ENCODE results near the gene GADL1.
A peak's percentile ranks its signal among the peaks of the same experiment; 100 is the strongest.

Gene GADL1

GRCh38 chr3:30894521-30895251, at the start of gene GADL1:
Gene GADL1 (minus strand): TSS chr3:30894661. CDS start chr3:30894614, 47 bp downstream.
- no peak for DNase-seq (ENCODE audit: low spot score)

GRCh38 chr3:30944124-30944523, 49.7 kb upstream of the GADL1 start:
- DNase-seq (ENCODE audit: low spot score): no peak

DNA sequence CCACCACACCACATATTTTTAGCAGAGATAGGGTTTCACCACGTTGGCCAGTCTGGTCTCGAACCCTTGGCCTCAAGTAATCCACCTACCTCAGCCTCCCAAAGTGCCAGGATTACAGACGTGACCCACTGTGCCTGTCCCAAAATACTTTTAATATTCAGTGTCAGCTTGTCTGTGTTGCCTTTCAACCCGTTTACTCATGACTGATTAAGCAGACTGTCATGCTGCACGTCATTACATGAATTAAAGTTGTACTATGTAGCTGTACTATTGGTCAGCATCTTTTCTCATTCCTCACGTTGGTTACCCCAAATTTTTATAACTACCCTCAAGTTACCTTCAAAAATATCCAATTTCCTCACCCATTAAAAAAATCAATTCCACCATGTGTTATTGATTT, 48.7 kb upstream of the GADL1 start:
- DNase-seq (ENCODE audit: low spot score): no peak

- no peak for DNase-seq (ENCODE audit: low spot score)
Measured at GRCh38 chr3:30941342-30941741, 46.9 kb upstream of the GADL1 start.

DNA sequence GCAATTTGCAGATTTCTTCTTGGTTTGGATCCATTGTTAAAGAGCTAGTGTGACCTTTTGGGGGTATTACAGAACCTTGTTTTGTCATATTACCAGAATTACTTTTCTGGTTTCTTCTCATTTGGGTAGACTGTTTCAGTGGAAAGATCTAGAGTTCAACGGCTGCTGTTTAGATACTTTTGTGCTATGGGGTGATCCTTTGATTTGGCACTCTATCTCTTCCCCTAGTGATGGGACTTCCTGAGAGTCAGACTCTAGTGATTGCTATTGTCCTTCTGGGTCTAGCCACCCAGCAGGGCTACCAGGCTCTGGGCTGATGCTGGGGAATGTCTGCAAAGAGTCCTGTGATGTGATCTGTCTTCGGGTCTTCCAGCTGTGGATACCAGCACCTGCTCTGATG, 46.3 kb upstream of the GADL1 start:
- DNase-seq (ENCODE audit: low spot score): no peak

DNA sequence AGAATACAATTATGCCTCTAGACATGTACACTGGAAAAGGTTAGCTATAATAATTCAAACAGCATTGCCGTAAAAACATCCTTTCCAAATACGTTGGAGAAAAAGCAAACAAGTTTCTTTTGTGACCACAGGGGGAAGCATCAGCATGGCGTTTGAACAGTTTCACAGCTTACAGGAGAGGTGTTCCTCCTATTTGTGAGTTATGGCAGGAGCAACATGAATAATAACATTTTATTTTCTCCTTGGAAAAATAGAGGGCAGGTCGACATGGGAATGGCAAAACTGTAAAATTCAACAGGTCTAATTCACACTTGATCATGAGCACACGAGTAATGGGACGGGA, 39.7 kb upstream of the GADL1 start:
- DNase-seq (ENCODE audit: low spot score): peak; percentile 2

- no peak for DNase-seq (ENCODE audit: low spot score)
Measured at GRCh38 chr3:30933478-30934207, 39.2 kb upstream of the GADL1 start.

DNA sequence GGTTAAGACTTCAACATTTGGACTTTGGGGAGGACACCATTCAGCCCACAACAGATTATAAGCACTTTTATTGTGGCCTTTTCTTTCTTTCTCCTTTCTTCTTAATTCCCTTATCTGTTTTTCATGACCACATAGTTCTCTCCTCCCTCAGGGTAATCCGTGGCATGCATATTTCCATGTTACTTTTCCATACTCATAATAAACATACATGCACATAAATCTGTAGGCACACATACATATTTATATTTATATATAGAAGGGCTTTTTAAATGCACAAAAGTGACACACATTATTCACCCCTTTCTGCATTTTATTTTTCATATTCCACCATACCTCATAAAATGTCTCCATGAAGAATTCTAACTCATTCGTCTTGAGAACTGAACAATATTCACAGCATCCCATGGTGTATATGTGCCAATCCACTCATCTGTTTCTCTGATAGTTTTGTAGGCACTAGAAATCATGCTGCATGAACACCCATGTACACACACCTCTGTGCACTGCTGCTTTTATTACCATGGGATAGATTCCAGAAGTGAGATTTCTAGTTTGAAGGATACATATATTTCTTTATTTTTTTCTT, 38.1 kb upstream of the GADL1 start:
- no peak for DNase-seq (ENCODE audit: low spot score)

- no peak for DNase-seq (ENCODE audit: low spot score)
Measured at GRCh38 chr3:30924763-30925162, 30.3 kb upstream of the GADL1 start.

GRCh38 chr3:30919564-30919963, 25.1 kb upstream of the GADL1 start:
- no peak for DNase-seq (ENCODE audit: low spot score)

- DNase-seq (ENCODE audit: low spot score): no peak
Measured at GRCh38 chr3:30918761-30919160, 24.3 kb upstream of the GADL1 start.

DNA sequence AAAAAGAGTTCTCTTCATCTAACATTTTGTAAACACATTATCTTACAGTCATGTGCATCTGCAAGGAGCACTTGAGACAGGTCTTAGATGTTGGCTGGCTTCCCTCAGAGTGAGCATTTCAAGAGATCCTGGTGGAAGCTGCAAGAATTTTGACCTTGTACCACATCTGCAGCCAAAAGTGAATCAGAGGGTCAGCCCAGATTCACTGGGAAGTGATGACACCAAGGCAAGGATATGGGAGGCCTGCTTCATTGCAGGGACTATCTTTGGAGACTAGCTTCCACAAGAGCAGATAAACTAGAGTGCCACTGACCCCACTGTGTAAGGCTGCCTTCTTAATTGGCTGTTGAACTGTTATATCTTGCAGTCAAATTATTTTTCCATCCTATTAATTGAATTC, 21.3 kb upstream of the GADL1 start:
- no peak for DNase-seq (ENCODE audit: low spot score)

DNA sequence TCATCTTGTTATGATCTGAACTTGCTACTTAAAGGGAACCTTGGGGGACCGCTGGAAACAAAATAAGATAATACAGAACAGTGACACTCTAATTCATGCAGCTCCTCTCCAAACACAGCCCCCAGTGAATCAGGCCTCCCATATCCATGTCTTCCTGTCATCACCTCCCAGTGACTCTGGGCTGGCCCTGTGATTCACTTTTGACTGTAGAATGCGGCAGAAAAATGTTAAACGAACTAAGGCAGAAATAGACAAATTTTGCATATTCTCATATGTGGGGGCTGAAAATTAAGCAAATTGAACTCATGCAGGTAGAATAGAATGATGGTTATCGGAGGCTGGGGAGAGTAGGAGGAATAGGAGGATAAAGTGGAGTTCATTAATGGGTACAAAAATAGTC, 20.2 kb upstream of the GADL1 start:
- DNase-seq (ENCODE audit: low spot score): no peak

GRCh38 chr3:30913176-30913575, 18.7 kb upstream of the GADL1 start:
- DNase-seq (ENCODE audit: low spot score): no peak

- no peak for DNase-seq (ENCODE audit: low spot score)
Measured at GRCh38 chr3:30912301-30912700, 17.8 kb upstream of the GADL1 start.

DNA sequence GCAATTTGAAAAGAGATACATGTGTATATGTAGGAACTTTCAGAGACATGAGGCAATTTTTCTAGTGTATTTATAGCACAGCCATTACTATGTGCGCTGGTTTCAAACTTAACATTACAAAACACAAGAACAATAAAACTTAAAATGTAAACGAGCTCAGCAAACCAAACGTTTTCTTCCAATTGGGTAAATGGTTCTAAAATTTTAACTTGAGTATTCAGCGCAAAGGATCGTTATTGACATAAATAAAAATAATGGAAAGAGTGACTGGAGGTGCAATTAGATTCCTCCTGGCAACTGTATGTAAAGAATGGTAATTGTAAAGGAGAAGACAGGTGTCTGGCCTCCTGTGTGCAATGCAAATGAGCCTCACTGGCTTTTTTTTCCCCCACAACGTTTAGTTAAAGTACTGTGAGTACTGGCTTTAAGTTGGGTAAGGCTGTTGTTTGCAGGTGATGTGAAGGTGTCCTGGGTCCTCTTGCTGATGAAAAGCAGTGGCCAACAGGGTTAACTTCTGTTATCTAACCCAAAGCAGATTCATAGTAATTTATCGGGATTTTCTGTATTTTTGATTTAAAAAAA, 14.1 kb upstream of the GADL1 start:
- DNase-seq (ENCODE audit: low spot score): no peak

- no peak for DNase-seq (ENCODE audit: low spot score)
Measured at GRCh38 chr3:30904996-30905395, 10.5 kb upstream of the GADL1 start.

- no peak for DNase-seq (ENCODE audit: low spot score)
Measured at GRCh38 chr3:30895329-30895728, 868 bp upstream of the GADL1 start.

DNA sequence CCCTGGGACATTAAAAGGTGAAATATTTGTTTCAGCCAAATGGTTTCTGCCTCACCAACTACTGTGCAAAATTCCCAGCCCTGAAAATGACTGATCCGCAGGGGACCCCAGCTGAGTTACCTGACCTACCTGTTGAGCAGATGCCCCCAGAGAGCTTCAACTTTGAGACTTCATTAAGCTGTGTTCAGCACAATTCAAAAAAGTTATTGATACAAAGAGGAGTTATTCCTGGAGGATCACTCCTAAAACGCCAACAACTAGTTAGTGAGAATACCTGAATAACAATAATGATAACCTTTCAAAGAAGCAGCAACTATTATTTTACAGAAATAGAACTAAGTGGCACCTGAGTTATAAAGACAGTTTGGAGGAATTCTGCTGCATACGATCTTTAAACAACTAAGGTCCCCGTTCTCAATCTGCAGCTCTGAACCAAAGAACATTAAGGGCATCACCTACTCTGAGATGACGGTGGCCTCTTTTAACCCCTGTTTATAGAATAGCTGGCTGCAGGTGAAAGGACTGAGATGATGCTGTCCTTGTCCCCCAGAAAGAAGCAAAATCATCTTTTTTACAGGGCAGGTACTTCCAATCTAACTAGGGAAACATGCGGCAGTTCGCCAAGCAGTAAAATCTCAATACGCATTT, 659 bp downstream of the GADL1 start:
- no peak for DNase-seq (ENCODE audit: low spot score)

- DNase-seq (ENCODE audit: low spot score): no peak
Measured at GRCh38 chr3:30890907-30891306, 3.6 kb downstream of the GADL1 start.

DNA sequence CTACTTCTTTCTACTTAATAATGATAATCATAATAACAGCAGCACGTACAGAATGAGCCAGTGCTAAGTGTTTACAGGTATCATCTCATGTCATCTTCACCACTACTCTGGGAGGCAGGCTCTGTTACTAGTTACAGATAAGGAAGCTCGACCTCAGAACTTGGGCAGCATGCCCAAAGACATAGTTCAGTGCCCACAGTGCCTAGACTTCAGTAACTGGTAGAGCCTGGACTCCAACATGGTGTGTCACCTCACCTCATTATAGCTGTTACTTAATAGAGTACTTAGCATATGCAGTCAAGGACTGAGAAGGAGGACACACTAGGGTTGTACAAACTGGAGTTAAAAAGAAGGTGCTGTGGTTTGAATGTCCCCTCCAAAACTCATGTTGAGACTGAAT, 7.6 kb downstream of the GADL1 start:
- no peak for DNase-seq (ENCODE audit: low spot score)

GRCh38 chr3:30878862-30879261, 15.6 kb downstream of the GADL1 start:
- DNase-seq (ENCODE audit: low spot score): no peak

DNA sequence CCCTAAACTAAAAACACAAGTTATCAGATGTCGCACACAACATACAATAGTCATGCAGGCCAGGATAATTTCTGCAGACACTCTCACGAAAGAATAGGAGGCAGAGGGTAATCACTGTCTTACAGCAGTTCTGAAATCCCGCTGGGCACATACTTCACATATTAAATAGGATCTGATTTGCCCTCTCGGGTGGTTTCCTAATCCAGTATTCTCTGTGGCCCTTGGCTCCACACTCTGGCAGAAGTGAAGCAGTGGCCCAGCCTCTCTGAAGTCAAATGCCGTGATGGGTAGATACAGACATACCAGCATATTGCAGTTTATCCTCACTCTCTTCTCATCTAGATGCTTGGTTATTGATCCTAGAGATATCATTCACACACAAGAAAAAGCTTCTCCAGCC, 19.0 kb downstream of the GADL1 start:
- no peak for DNase-seq (ENCODE audit: low spot score)

Measured in CD4-positive, alpha-beta T cell treated with Interleukin-2 at 100 ng/mL for 4 hours (primary cell).